ENCODE measurements around the gene RAB3A.
A peak's percentile ranks its signal among the peaks of the same experiment; 100 is the strongest.

The RAB3A gene, protein sequence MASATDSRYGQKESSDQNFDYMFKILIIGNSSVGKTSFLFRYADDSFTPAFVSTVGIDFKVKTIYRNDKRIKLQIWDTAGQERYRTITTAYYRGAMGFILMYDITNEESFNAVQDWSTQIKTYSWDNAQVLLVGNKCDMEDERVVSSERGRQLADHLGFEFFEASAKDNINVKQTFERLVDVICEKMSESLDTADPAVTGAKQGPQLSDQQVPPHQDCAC

DNA sequence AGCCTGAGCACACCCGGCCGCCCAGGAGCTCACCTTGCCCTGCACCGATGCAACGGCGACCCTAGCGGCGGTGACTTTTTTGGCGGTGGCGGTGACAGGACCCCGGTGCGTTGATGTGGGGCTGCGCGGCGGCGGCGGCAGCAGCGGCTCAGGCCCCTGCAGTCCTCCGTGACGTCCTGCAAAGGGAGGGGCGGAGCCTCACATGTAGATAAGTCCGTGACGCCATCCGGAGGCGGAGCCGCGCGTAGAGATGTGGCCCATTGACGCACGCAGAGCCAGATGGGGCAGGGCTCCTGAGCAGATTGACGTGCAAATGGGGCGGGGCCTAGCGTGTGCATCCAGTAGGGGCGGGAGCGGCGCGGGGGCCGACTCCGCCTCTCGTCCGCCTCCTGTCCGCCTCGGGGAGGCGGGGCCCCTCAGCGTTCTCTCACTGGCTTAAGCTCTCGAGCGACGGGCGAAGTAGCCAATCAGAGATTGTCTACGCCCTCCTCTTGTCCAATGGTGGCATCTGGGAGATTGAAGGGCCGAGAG lies at the start of gene RAB3A:
Gene RAB3A (minus strand): TSS at position 180 of the 531 bp plus-strand sequence. CDS start 1,302 bp downstream, outside the sequence.
- Histone ChIP-seq H3K9ac (ENCODE audit: low read length in 2 of 2) (peak within 1 kb of the TSS; percentile 86 to 97), H3K36me3 (ENCODE audit: control insufficient read depth in 2 of 2, insufficient read depth in 2 of 2, low read length in 2 of 2) (peaks cover 0 to 11% of the 10 kb centered on the region in 2 donors), H3K9me3 (ENCODE audit: control insufficient read depth in 2 of 2, low read length in 2 of 2) (no peaks in the 10 kb centered on the region), H3K4me3 (ENCODE audit: low read length in 2 of 2) (peak within 1 kb of the TSS; percentile 90 to 92), H3K27ac (ENCODE audit: low read length) (peak within 1 kb of the TSS; percentile 100), H3K27me3 (ENCODE audit: control insufficient read depth in 1 of 2, insufficient read depth in 2 of 2, low read length in 2 of 2) (peaks cover 0 to 3% of the 10 kb centered on the region in 2 donors), H3K4me1 (ENCODE audit: control insufficient read depth, insufficient read depth, low read length) (peaks cover 33% of the 10 kb centered on the region)

DNA sequence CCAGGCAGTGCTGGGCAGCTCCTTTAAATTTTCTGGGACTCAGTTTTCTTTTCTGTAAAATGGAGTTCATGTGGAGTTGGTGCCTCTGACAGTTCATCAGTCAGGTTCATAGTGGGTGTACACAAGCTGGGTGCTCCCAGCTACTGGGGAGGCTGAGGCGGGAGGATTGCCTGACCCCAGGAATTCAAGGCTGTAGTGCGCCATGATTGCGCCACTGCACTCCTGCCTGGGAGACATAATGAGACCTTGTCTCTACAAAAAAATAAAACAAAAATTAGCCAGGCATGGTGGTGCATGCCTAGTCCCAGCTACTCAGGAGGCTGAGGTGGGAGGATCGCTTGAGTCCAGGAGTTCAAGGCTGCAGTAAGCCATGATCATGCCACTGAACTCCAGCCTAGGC lies 49.3 kb upstream of the RAB3A start:
- no peak overlapping the region for H3K4me3 ChIP-seq (ENCODE audit: low read length in 2 of 2)
- H3K4me1 ChIP-seq (ENCODE audit: control insufficient read depth, insufficient read depth, low read length): no peaks in the 10 kb centered on the region
- peaks cover 7 to 10% of the 10 kb centered on the region in 2 donors for H3K27me3 ChIP-seq (ENCODE audit: control insufficient read depth in 1 of 2, insufficient read depth in 2 of 2, low read length in 2 of 2)
- H3K27ac ChIP-seq (ENCODE audit: low read length): no peak overlapping the region
- no peaks in the 10 kb centered on the region for H3K9me3 ChIP-seq (ENCODE audit: control insufficient read depth in 2 of 2, low read length in 2 of 2)
- peaks cover 0 to 2% of the 10 kb centered on the region in 2 donors for H3K36me3 ChIP-seq (ENCODE audit: control insufficient read depth in 2 of 2, insufficient read depth in 2 of 2, low read length in 2 of 2)
- H3K9ac ChIP-seq (ENCODE audit: low read length in 2 of 2): no peak overlapping the region

DNA sequence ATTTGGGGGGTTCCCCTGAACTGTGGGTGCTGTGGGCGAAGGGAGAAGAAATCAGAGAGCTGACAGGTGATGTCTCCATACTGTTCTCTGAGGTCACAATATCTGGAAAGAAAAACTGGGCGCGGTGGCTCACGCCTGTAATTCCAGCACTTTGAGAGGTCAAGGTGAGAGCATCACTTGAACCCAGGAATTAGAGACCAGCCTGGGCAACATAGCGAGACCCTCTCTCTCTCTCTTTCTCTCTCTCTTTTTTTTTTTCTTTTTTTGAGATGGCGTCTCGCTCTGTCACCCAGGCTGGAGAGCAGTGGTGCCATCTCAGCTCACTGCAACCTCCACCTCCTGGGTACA lies 48.5 kb upstream of the RAB3A start:
- peaks cover 7 to 10% of the 10 kb centered on the region in 2 donors for H3K27me3 ChIP-seq (ENCODE audit: control insufficient read depth in 1 of 2, insufficient read depth in 2 of 2, low read length in 2 of 2)
- peaks cover 0 to 2% of the 10 kb centered on the region in 2 donors for H3K36me3 ChIP-seq (ENCODE audit: control insufficient read depth in 2 of 2, insufficient read depth in 2 of 2, low read length in 2 of 2)
- no peak overlapping the region for H3K4me3 ChIP-seq (ENCODE audit: low read length in 2 of 2)
- no peak overlapping the region for H3K27ac ChIP-seq (ENCODE audit: low read length)
- H3K9me3 ChIP-seq (ENCODE audit: control insufficient read depth in 2 of 2, low read length in 2 of 2): no peaks in the 10 kb centered on the region
- H3K9ac ChIP-seq (ENCODE audit: low read length in 2 of 2): no peak overlapping the region
- H3K4me1 ChIP-seq (ENCODE audit: control insufficient read depth, insufficient read depth, low read length): no peaks in the 10 kb centered on the region

DNA sequence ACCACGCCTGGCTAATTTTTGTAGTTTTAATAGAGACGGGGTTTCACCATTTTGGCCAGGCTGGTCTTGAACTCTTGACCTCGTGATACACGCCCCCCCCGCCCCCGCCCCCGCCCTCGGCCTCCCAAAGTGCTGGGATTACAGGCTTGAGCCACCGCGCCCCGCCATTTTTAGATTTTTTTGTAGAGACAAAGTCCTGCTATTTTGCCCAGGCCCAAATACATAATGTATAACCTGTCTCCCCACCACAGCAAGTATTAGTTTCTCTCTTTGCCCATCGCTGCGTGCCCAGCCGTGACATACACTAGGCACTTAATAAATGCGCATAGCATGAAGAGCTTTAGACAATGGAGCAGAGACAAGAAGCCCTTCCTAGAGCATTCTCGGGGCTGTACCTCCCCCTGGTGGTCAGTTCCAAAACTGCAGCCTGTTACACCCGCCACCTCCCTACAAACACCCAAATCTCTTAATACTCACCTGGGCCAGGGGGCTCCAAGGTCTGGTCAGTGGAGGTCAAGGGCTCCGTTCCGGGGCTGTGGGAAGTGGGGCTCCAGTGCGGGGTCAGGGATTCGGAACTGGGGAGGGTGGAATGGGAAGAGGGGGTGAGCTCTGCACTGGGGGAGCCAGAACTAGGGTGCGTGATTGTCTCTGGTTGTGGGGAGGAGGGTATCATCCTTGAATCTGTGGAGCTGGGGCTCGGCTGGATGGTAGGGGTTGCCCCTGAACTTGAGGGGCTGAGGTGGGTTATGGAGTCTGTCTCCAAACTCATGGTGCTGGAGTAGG lies 47.9 kb upstream of the RAB3A start:
- no peak overlapping the region for H3K9ac ChIP-seq (ENCODE audit: low read length in 2 of 2)
- no peak overlapping the region for H3K27ac ChIP-seq (ENCODE audit: low read length)
- H3K4me1 ChIP-seq (ENCODE audit: control insufficient read depth, insufficient read depth, low read length): no peaks in the 10 kb centered on the region

DNA sequence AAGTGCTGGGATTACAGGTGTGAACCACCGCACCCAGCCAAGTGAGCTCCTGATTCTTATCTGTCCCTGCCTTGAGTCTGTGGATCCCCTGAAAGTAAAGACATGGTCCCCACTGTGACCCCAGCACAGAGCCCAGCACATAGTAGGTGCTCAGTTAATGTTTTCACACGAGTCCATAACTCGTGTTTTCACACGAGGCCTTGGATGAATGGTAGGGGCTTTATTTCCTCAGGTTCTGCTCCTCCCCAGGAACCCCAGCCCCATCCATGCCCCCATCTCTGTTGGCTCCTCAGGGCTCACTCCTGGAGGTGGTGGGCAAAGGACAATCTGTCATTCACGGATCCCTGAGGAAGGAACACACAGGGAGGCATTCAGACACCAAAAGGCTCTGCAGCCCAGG lies 46.0 kb upstream of the RAB3A start:
- Histone ChIP-seq H3K27me3 (ENCODE audit: control insufficient read depth in 1 of 2, insufficient read depth in 2 of 2, low read length in 2 of 2) (peaks cover 4 to 5% of the 10 kb centered on the region in 2 donors), H3K4me3 (ENCODE audit: low read length in 2 of 2) (no peak overlapping the region), H3K9ac (ENCODE audit: low read length in 2 of 2) (no peak overlapping the region), H3K4me1 (ENCODE audit: control insufficient read depth, insufficient read depth, low read length) (no peaks in the 10 kb centered on the region), H3K36me3 (ENCODE audit: control insufficient read depth in 2 of 2, insufficient read depth in 2 of 2, low read length in 2 of 2) (no peaks in the 10 kb centered on the region), H3K27ac (ENCODE audit: low read length) (no peak overlapping the region), H3K9me3 (ENCODE audit: control insufficient read depth in 2 of 2, low read length in 2 of 2) (no peaks in the 10 kb centered on the region)

More for the DNA sequence above, 47.9 kb upstream of the RAB3A start:
- Histone ChIP-seq H3K4me3 (ENCODE audit: low read length in 2 of 2) (no peak overlapping the region), H3K36me3 (ENCODE audit: control insufficient read depth in 2 of 2, insufficient read depth in 2 of 2, low read length in 2 of 2) (no peaks in the 10 kb centered on the region), H3K9me3 (ENCODE audit: control insufficient read depth in 2 of 2, low read length in 2 of 2) (no peaks in the 10 kb centered on the region), H3K27me3 (ENCODE audit: control insufficient read depth in 1 of 2, insufficient read depth in 2 of 2, low read length in 2 of 2) (peaks cover 7 to 10% of the 10 kb centered on the region in 2 donors)

DNA sequence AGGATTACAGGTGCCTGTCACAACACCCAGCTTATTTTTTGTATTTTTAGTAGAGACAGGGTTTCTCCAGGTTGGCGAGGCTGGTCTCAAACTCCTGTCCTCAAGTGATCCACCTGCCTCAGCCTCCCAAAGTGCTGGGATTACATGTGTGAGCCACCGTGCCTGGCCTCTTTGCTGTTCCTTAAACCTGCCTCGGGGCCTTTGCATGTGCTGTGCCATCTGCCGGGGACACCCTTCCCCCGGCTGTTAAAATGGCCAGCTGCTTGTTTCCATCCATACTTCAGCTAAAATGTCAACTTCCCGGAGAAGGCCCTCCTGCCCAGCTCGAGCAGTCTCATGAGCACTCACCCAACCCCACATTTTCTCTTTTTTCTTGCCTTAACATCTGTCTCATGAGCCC lies 41.5 kb upstream of the RAB3A start:
- peaks cover 0 to 3% of the 10 kb centered on the region in 2 donors for H3K27me3 ChIP-seq (ENCODE audit: control insufficient read depth in 1 of 2, insufficient read depth in 2 of 2, low read length in 2 of 2)
- no peak overlapping the region for H3K9ac ChIP-seq (ENCODE audit: low read length in 2 of 2)
- H3K9me3 ChIP-seq (ENCODE audit: control insufficient read depth in 2 of 2, low read length in 2 of 2): no peaks in the 10 kb centered on the region
- H3K36me3 ChIP-seq (ENCODE audit: control insufficient read depth in 2 of 2, insufficient read depth in 2 of 2, low read length in 2 of 2): no peaks in the 10 kb centered on the region
- H3K27ac ChIP-seq (ENCODE audit: low read length): no peak overlapping the region
- no peak overlapping the region for H3K4me3 ChIP-seq (ENCODE audit: low read length in 2 of 2)
- no peaks in the 10 kb centered on the region for H3K4me1 ChIP-seq (ENCODE audit: control insufficient read depth, insufficient read depth, low read length)

DNA sequence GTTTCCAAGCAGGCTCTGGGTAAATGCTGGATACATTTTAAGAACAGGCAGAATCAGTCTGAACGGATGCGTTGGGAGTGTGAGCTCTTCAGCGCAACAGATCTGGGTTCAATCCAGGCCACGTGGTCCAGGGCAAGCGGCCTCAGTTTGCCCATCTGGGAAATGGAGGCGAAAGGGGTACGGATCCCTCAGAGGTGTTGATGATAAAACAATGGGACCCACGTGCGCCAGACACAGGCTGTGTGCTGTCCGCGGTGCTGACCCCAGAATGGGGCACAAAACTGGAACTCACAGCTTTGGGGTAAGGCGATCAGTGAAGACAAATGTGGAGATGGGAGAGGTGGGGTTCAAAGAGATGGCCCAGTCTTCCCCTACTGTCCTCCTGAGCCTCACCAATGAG lies 35.5 kb upstream of the RAB3A start:
- no peak overlapping the region for H3K9ac ChIP-seq (ENCODE audit: low read length in 2 of 2)
- no peaks in the 10 kb centered on the region for H3K36me3 ChIP-seq (ENCODE audit: control insufficient read depth in 2 of 2, insufficient read depth in 2 of 2, low read length in 2 of 2)
- H3K9me3 ChIP-seq (ENCODE audit: control insufficient read depth in 2 of 2, low read length in 2 of 2): no peaks in the 10 kb centered on the region
- no peak overlapping the region for H3K4me3 ChIP-seq (ENCODE audit: low read length in 2 of 2)
- peaks cover 5 to 14% of the 10 kb centered on the region in 2 donors for H3K27me3 ChIP-seq (ENCODE audit: control insufficient read depth in 1 of 2, insufficient read depth in 2 of 2, low read length in 2 of 2)
- no peak overlapping the region for H3K27ac ChIP-seq (ENCODE audit: low read length)
- H3K4me1 ChIP-seq (ENCODE audit: control insufficient read depth, insufficient read depth, low read length): no peaks in the 10 kb centered on the region

DNA sequence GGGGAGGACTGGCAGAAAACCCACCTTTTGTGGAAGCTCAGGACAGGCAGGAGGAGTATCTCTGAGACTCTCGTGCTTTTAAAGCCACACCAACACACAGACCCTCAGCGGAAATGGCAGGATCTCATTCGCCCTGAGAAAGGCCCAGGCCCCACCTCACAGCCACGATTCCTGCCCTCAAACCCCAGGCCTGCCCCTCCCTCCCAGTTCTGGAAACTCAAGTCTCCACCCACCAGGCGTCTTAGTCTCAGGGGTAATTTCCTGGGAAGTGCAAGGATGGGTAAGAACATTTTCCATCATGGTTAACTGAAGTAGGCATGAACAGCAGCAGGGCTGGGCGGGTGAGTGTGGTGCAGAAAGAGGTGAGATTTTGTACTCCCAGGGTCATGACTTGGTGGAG lies 30.4 kb upstream of the RAB3A start:
- Histone ChIP-seq H3K36me3 (ENCODE audit: control insufficient read depth in 2 of 2, insufficient read depth in 2 of 2, low read length in 2 of 2) (no peaks in the 10 kb centered on the region), H3K9ac (ENCODE audit: low read length in 2 of 2) (no peak overlapping the region), H3K9me3 (ENCODE audit: control insufficient read depth in 2 of 2, low read length in 2 of 2) (peaks cover 0 to 13% of the 10 kb centered on the region in 2 donors), H3K4me1 (ENCODE audit: control insufficient read depth, insufficient read depth, low read length) (peaks cover 4% of the 10 kb centered on the region), H3K27ac (ENCODE audit: low read length) (no peak overlapping the region), H3K27me3 (ENCODE audit: control insufficient read depth in 1 of 2, insufficient read depth in 2 of 2, low read length in 2 of 2) (peaks cover 28 to 41% of the 10 kb centered on the region in 2 donors), H3K4me3 (ENCODE audit: low read length in 2 of 2) (no peak overlapping the region)

DNA sequence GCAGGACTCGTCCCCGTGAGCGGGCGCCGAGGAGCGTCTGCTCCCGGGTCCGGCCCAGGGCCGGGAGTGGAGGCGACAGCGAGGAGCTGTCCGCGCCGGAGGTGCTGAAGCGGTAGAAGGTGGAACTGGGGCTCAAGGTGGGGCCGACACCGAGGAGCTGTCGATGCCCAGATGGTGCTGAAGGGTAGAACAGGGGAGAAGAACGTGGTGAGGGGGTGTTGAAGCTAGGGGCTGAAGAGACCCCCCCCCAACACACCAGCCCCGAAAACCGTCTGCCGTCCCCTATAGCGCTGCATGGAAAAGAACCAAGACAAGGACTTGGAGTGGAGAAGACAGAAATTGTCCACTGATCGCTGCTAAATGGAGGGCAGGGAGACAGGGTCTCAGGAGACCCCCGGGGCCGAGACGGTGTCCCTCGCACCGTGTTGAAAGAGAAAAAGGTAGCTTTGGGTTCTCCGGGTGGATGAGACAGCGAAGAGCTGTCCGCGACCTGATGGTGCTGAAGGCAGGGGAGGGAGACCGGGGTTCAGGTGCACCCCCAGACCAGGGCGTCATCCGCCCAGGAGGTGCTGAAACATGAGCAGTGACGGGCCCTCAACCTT lies 29.5 kb upstream of the RAB3A start:
- peaks cover 0 to 13% of the 10 kb centered on the region in 2 donors for H3K9me3 ChIP-seq (ENCODE audit: control insufficient read depth in 2 of 2, low read length in 2 of 2)
- H3K4me3 ChIP-seq (ENCODE audit: low read length in 2 of 2): no peak overlapping the region
- H3K9ac ChIP-seq (ENCODE audit: low read length in 2 of 2): no peak overlapping the region
- peaks cover 28 to 41% of the 10 kb centered on the region in 2 donors for H3K27me3 ChIP-seq (ENCODE audit: control insufficient read depth in 1 of 2, insufficient read depth in 2 of 2, low read length in 2 of 2)
- H3K4me1 ChIP-seq (ENCODE audit: control insufficient read depth, insufficient read depth, low read length): peaks cover 4% of the 10 kb centered on the region
- H3K27ac ChIP-seq (ENCODE audit: low read length): no peak overlapping the region
- no peaks in the 10 kb centered on the region for H3K36me3 ChIP-seq (ENCODE audit: control insufficient read depth in 2 of 2, insufficient read depth in 2 of 2, low read length in 2 of 2)

DNA sequence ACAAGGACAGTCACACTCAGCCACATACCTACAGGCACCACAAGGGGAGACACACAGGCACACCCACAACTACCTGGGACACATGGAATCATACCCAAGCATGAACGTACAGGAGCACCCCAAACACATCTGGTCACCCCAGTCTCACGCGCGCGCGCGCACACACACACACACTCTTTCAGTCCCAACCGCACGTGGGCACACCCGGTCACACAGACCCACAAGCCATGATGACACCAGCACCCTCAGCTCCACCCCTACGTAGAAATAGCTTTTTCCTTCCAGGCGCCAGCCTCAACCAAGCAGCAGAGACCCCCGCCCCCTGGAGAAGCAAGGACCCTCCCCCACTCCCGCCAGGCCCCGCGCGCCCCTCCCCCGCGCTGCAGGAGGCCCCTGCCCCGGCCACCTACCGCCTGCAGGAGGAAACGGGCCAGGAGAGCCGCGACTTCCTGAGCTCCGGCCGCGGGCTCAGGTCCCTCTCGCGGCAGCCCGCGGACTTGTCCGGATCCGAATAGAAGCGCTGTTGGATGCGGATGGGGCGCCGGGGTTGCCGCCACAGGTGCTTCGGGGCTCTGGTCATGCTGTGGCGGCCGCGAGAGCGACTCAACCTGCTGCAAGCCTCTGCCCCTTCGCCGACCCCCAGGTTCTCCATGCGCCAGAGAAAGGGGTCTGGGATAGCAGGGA lies 28.8 kb upstream of the RAB3A start:
- peaks cover 28 to 41% of the 10 kb centered on the region in 2 donors for H3K27me3 ChIP-seq (ENCODE audit: control insufficient read depth in 1 of 2, insufficient read depth in 2 of 2, low read length in 2 of 2)

More for the DNA sequence above, 28.8 kb upstream of the RAB3A start:
- Histone ChIP-seq H3K27ac (ENCODE audit: low read length) (no peak overlapping the region), H3K9me3 (ENCODE audit: control insufficient read depth in 2 of 2, low read length in 2 of 2) (peaks cover 0 to 13% of the 10 kb centered on the region in 2 donors), H3K36me3 (ENCODE audit: control insufficient read depth in 2 of 2, insufficient read depth in 2 of 2, low read length in 2 of 2) (no peaks in the 10 kb centered on the region), H3K9ac (ENCODE audit: low read length in 2 of 2) (no peak overlapping the region), H3K4me1 (ENCODE audit: control insufficient read depth, insufficient read depth, low read length) (peaks cover 7% of the 10 kb centered on the region), H3K4me3 (ENCODE audit: low read length in 2 of 2) (no peak overlapping the region)

All from stomach smooth muscle (tissue), 2 donors.